Smooth muscle cell (in vitro differentiated cells): ENCODE data around the gene ARMC5. TPM values are rescaled to one million over a fixed set of nuclear protein-coding genes. Genes with fewer than 3 reads are reported as not detected.
A peak's percentile ranks its signal among the peaks of the same experiment; 100 is the strongest.
"Not testable (repeated sequence)": the region's sequence is repeated elsewhere in the genome, so short reads cannot be mapped to it uniquely, and the experiment has no call there.

Source experiments
- DNase-seq: peaks from one replicate; lab custom pipeline; 2025; ENCODE audit not compliant: unreplicated experiment; lab: John Stamatoyannopoulos, UW
- H2AFZ ChIP-seq: fragments of 200-600 bp; sonication (generic); 2 replicates; pipeline ENCODE4 v1.6.0; 2016; ENCODE audit warnings: antibody characterized with exemption, low read depth, mild to moderate bottlenecking
- H3F3A ChIP-seq: fragments of 200-600 bp; sonication (generic); 2 replicates; pipeline ENCODE4 v1.6.0; 2017; ENCODE audit warnings: antibody characterized with exemption, low read depth
- H3K27ac ChIP-seq: fragments of 200-600 bp; sonication (generic); 2 replicates; pipeline ENCODE4 v1.5.1; 2016; ENCODE audit warnings: low read depth, mild to moderate bottlenecking
- H3K27me3 ChIP-seq: fragments of 200-600 bp; sonication (generic); 2 replicates; pipeline ENCODE4 v1.6.1; 2016; ENCODE audit warnings: low read depth, mild to moderate bottlenecking
- H3K36me3 ChIP-seq: fragments of 200-600 bp; sonication (generic); 2 replicates; pipeline ENCODE4 v1.5.1; 2016; ENCODE audit warnings: low read depth
- H3K4me1 ChIP-seq: fragments of 200-600 bp; sonication (generic); 2 replicates; pipeline ENCODE4 v1.5.1; 2016; ENCODE audit warnings: low read depth
- H3K4me2 ChIP-seq: fragments of 200-600 bp; sonication (generic); 2 replicates; pipeline ENCODE4 v1.6.0; 2016; ENCODE audit warnings: mild to moderate bottlenecking
- H3K4me3 ChIP-seq: fragments of 200-600 bp; sonication (generic); 2 replicates; pipeline ENCODE4 v1.5.1; 2016; ENCODE audit warnings: mild to moderate bottlenecking
- H3K79me2 ChIP-seq: fragments of 200-600 bp; sonication (generic); 2 replicates; pipeline ENCODE4 v1.6.0; 2016; ENCODE audit warnings: low read depth, mild to moderate bottlenecking
- H3K9ac ChIP-seq: fragments of 200-600 bp; sonication (generic); 2 replicates; pipeline ENCODE4 v1.6.0; 2016; ENCODE audit warnings: low read depth
- H3K9me3 ChIP-seq: fragments of 200-600 bp; sonication (generic); replicated peaks from 2 replicates; pipeline ENCODE4 v1.5.1; 2016; ENCODE audit warnings: low read depth
- H4K20me1 ChIP-seq: fragments of 200-600 bp; sonication (generic); 2 replicates; pipeline ENCODE4 v1.6.0; 2016; ENCODE audit warnings: low read depth
- CTCF ChIP-seq: fragments of 200-600 bp; sonication (generic); IDR thresholded peaks from 2 replicates; pipeline ENCODE4 v1.5.1; 2017; ENCODE audit warnings: borderline replicate concordance, mild to moderate bottlenecking, antibody characterized with exemption; ENCODE audit not compliant: insufficient read depth, poor library complexity, severe bottlenecking
- WGBS: methylation state at CpG from one replicate; pipeline ENCODE4 v1.1.7; 2016; ENCODE audit warnings: low lambda C conversion rate; 5-methylcytosine and 5-hydroxymethylcytosine counted together
- polyA plus RNA-seq: library from polyadenylated mRNA; unstranded; fragments of >200 nt; fragmentation: Nextera tagmentation; extraction: Ambion mirVana; gene quantifications from 2 replicates; pipeline ENCODE4 v1.2.1, GENCODE V29; 2016
- total RNA-seq: library from RNA; depleted of rRNA; stranded (reverse); fragments of >200 nt; gene quantifications from 2 replicates; pipeline ENCODE4 v1.2.3, GENCODE V29; 2014

Gene ARMC5
- total and polyA plus RNA-seq, 2 experiments from 2014 or later, result 7.0 to 19.6 TPM

GRCh38 chr16:31441956-31442355 lies 17.3 kb upstream of the ARMC5 start:
- Histone ChIP-seq H3K9ac (no peak overlapping the region), H3K9me3 (no peaks in the 10 kb centered on the region), H3K79me2 (no peaks in the 10 kb centered on the region), H3K4me2 (peak overlapping the region; percentile 96), H3F3A (no peaks in the 10 kb centered on the region), H3K27me3 (no peaks in the 10 kb centered on the region), H4K20me1 (no peaks in the 10 kb centered on the region), H3K36me3 (no peaks in the 10 kb centered on the region), H2AFZ (no peak overlapping the region), H3K4me1 (no peaks in the 10 kb centered on the region), H3K27ac (no peak overlapping the region), H3K4me3 (peak overlapping the region; percentile 73)
- DNase-seq, result no peak
- WGBS, result 93% methylated on average over 26 of the region's 34 CpGs
- TF ChIP-seq CTCF, result no peak

GRCh38 chr16:31445931-31446330 lies 13.4 kb upstream of the ARMC5 start:
- H3K4me3 ChIP-seq, H3K4me1 ChIP-seq, H3K36me3 ChIP-seq, DNase-seq, H3K27ac ChIP-seq, H4K20me1 ChIP-seq, H3K9ac ChIP-seq, H3K4me2 ChIP-seq, H3K79me2 ChIP-seq, H3K27me3 ChIP-seq, H3F3A ChIP-seq, H2AFZ ChIP-seq, H3K9me3 ChIP-seq: not testable (repeated sequence)
- WGBS, result 92% methylated on average over 6 of the region's 6 CpGs

- Histone ChIP-seq H3K79me2 (peaks cover 6% of the 10 kb centered on the region), H4K20me1 (peaks cover 12% of the 10 kb centered on the region), H3K4me1 (peaks cover 32% of the 10 kb centered on the region), H3F3A (peaks cover 15% of the 10 kb centered on the region), H3K4me2 (no peak overlapping the region), H3K9me3 (no peaks in the 10 kb centered on the region), H2AFZ (no peak overlapping the region), H3K4me3 (no peak overlapping the region), H3K36me3 (no peaks in the 10 kb centered on the region), H3K27me3 (no peaks in the 10 kb centered on the region), H3K9ac (no peak overlapping the region), H3K27ac (no peak overlapping the region)
- TF ChIP-seq CTCF, result no peak
- no peak for DNase-seq
- WGBS, result 89% methylated on average over 5 of the region's 5 CpGs
These were observed 8.1 kb upstream of the ARMC5 start for GRCh38 chr16:31451201-31451600.

GRCh38 chr16:31451681-31452351 lies 7.5 kb upstream of the ARMC5 start:
- H3K4me2 ChIP-seq, result peak overlapping the region; percentile 75
- peak; percentile 46 for TF ChIP-seq CTCF

More at GRCh38 chr16:31451681-31452351, 7.5 kb upstream of the ARMC5 start:
- no peak overlapping the region for H3K4me3 ChIP-seq
- H2AFZ ChIP-seq, result no peak overlapping the region
- no peak for DNase-seq
- H3K36me3 ChIP-seq, result no peaks in the 10 kb centered on the region
- H3K9me3 ChIP-seq, result no peaks in the 10 kb centered on the region
- no peak overlapping the region for H3K9ac ChIP-seq
- peaks cover 15% of the 10 kb centered on the region for H3F3A ChIP-seq
- 43% methylated on average over 11 of the region's 11 CpGs for WGBS
- H3K4me1 ChIP-seq, result peaks cover 32% of the 10 kb centered on the region
- H3K79me2 ChIP-seq, result peaks cover 11% of the 10 kb centered on the region
- H3K27ac ChIP-seq, result peak overlapping the region; percentile 90
- H4K20me1 ChIP-seq, result peaks cover 17% of the 10 kb centered on the region
- no peaks in the 10 kb centered on the region for H3K27me3 ChIP-seq
